Activated naive CD8-positive, alpha-beta T cell treated with anti-CD3 and anti-CD28 coated beads, Interleukin-2, amount 10 ng/mL, durations not matched to agents 7 days and 5 days (primary cell): ENCODE measurements around the gene CDC42EP4. TPM values are rescaled to one million over a fixed set of nuclear protein-coding genes. Genes with fewer than 3 reads are reported as not detected.

Source experiments
- ATAC-seq: fragments of 150-1000 bp; cut with Tn5 transposase; one replicate; pipeline ENCODE4 v1.10.0; 2021; ENCODE audit warnings: low read depth, moderate library complexity
- POLR2A ChIA-PET: fragments of 350-600 bp; sonication (Branson Sonifier 250); formaldehyde crosslinking; loops from one replicate; lab custom pipeline; 2021; ENCODE audit warnings: antibody characterized with exemption; lab: Charles Lee
- DNase-seq: peaks from one replicate; pipeline ENCODE4 v3.0.0; 2021
- H3K27ac Mint-ChIP-seq: one replicate; pipeline ENCODE4 v1.8.0; 2022; ENCODE audit warnings: mild to moderate bottlenecking, mixed read lengths
- H3K27me3 Mint-ChIP-seq: one replicate; pipeline ENCODE4 v1.8.0; 2022; ENCODE audit warnings: mild to moderate bottlenecking, moderate library complexity, mixed read lengths
- H3K36me3 Mint-ChIP-seq: one replicate; pipeline ENCODE4 v1.8.0; 2021; ENCODE audit warnings: mild to moderate bottlenecking, mixed read lengths
- H3K4me1 Mint-ChIP-seq: one replicate; pipeline ENCODE4 v1.8.0; 2021; ENCODE audit warnings: mixed read lengths
- H3K4me3 Mint-ChIP-seq: one replicate; pipeline ENCODE4 v1.8.0; 2022; ENCODE audit warnings: mild to moderate bottlenecking, moderate library complexity, mixed read lengths
- H3K9me3 Mint-ChIP-seq: one replicate; pipeline ENCODE4 v1.8.0; 2021; ENCODE audit warnings: mixed read lengths
- total RNA-seq, 2 experiments: library from RNA; stranded (reverse); gene quantifications; one replicate each; pipeline ENCODE4 v1.2.3, GENCODE V29; 2021

CDC42EP4 gene, protein sequence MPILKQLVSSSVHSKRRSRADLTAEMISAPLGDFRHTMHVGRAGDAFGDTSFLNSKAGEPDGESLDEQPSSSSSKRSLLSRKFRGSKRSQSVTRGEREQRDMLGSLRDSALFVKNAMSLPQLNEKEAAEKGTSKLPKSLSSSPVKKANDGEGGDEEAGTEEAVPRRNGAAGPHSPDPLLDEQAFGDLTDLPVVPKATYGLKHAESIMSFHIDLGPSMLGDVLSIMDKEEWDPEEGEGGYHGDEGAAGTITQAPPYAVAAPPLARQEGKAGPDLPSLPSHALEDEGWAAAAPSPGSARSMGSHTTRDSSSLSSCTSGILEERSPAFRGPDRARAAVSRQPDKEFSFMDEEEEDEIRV
- 1 to 10 TPM; 1.5 to 2.7 TPM for total RNA-seq

DNA sequence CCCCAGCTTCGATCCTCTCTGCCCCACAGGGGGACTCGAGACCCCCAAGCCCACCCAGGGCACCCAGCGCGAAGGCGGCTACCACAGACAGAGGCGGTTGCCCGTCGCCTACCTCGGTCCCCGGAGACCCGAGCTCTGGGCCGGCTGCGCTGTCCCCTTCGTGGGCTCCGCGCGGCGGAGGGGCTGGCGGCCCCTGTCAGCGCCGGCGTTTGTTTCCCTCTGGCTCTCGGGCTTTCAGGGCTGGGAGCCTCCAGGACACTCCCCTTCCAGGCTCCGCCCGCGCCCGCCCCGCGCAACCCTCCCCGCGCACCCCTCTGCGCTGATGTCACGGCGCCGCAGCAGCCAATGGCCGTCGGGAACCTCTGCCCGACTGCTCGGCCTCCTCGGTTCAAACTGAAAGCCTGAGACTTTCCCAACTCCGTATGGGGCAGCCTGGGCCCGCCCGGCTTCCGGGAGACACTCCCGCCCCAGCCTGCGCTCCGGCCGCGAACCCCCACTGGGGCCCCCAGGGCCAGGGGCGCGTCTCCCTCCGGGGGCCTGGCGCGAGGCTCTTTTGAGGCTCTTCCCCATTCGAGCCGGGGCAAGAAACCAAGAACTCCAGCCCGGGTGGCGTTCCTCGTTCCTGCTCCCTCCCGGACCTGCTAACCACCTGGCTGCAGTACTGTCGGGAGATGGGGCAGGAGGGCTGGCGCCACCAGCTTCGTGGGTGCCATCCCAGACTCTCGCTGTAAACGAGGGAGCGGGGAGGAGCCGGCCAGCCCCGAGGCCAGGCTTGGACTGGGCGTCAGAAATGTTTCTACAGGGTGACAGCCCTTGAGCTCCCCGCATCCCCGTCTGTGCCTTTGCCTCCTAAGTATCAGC, at the start of gene CDC42EP4:
Gene CDC42EP4, minus strand, starts transcription at position 221 of the 861 bp plus-strand sequence. CDS start 25,501 bp downstream, outside the sequence.
- H3K27me3 Mint-ChIP-seq: peaks cover 14% of the 10 kb centered on the region
- no peaks in the 10 kb centered on the region for H3K36me3 Mint-ChIP-seq
- DNase-seq (peak; percentile 87), ATAC-seq (peak; percentile 95)
- no peaks in the 10 kb centered on the region for H3K4me1 Mint-ChIP-seq
- peak within 1 kb of the TSS; percentile 25 for H3K27ac Mint-ChIP-seq
- POLR2A ChIA-PET: interaction anchor here (0.6 to 2.1 kb wide), 2 partner anchors 56 to 80 kb away, joined by 3 to 6 read pairs; a partner anchor contains a TSS
- no peaks in the 10 kb centered on the region for H3K9me3 Mint-ChIP-seq
- peak within 1 kb of the TSS; percentile 83 for H3K4me3 Mint-ChIP-seq

DNA sequence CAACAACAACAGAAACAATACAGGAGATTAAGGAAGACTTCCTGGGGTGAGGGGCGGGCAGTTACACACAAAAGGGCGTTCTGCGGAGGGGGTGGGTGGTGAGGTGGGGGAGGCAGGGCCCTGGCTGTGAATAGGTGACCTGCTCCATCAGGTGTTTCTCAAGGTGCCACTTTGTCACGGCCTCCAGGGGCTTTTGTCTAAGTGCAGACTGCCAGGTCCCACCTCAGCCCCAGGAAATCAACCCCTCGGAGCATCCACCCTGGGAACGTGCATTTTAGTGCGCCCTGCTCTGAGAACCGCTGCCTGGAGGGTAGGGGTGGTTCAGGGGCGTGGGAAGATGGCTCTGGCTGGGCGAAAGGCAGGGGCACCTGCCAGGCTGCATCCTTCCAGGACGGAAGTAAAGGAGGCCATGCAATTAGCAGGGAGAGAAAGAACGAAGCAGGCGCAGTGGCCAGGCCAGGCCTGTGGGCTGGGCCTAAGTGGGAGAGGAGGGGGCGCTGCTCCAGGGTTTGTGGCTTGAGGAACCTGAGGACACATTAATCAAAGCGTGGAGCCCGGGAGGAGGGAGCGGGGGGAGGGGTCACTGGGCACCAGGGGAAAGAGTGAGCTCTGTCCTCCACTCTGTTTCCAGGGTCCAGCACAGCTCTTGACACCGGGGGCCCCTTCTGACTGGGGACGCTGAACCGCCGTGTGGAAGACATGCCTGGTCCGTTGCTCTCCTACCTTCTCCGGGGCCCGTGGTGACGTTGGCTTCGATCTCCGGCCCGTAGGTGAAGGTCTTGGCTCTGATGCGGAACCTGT, 49.4 kb upstream of the CDC42EP4 start:
- H3K27ac Mint-ChIP-seq: no peak overlapping the region
- H3K9me3 Mint-ChIP-seq: no peaks in the 10 kb centered on the region
- no peaks in the 10 kb centered on the region for H3K36me3 Mint-ChIP-seq
- H3K4me3 Mint-ChIP-seq: no peak overlapping the region
- POLR2A ChIA-PET: no interaction called here
- DNase-seq: no peak
- no peaks in the 10 kb centered on the region for H3K27me3 Mint-ChIP-seq
- no peaks in the 10 kb centered on the region for H3K4me1 Mint-ChIP-seq
- ATAC-seq: no peak

DNA sequence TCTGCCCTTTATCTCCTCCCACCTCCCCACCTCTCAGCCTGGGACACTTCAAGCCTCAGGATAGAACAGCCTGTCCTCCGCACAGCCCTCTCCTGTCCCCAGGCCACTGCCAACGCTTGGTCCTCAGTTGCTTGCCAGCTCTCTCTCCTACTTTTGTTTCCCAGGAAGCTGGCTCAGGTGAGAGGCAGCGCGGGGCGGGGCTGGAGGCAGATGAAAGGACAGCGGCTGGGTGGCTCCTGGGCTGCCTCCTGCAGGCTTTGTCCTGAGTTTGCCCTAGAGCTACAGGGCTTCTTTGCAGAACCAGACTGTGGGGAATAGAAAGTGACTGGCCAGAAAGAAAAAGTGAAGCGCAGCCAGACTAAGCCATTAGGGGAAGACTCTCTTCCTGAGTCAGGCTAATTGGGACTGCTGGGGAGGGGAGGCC, 48.2 kb upstream of the CDC42EP4 start:
- ATAC-seq (no peak), DNase-seq (no peak)
- H3K27me3 Mint-ChIP-seq: no peaks in the 10 kb centered on the region
- POLR2A ChIA-PET: no interaction called here
- no peaks in the 10 kb centered on the region for H3K36me3 Mint-ChIP-seq
- no peak overlapping the region for H3K4me3 Mint-ChIP-seq
- H3K4me1 Mint-ChIP-seq: no peaks in the 10 kb centered on the region
- H3K9me3 Mint-ChIP-seq: no peaks in the 10 kb centered on the region
- H3K27ac Mint-ChIP-seq: no peak overlapping the region

DNA sequence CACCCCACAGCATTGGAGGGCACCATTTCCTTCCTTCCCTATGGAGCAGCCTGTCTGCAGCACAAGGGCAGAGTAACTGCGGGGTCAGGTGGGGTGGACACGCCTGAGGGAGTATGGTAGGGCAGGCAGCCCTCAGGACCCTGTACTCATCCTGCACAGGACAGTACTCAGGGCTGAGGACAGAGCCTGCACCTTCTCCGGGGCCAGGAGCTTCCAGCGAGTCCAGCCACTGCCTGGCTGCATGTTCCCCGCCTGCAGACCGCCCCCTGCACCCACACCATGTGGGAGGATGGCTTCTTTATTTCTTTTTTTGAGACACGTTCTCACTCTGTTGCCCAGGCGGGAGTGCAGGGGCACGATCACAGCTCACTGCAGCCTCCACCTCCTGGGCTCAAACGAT, 47.6 kb upstream of the CDC42EP4 start:
- Mint-ChIP-seq H3K9me3 (no peaks in the 10 kb centered on the region), H3K27me3 (no peaks in the 10 kb centered on the region), H3K27ac (no peak overlapping the region), H3K4me3 (no peak overlapping the region), H3K36me3 (no peaks in the 10 kb centered on the region), H3K4me1 (no peaks in the 10 kb centered on the region)
- POLR2A ChIA-PET: no interaction called here
- DNase-seq (no peak), ATAC-seq (no peak)

DNA sequence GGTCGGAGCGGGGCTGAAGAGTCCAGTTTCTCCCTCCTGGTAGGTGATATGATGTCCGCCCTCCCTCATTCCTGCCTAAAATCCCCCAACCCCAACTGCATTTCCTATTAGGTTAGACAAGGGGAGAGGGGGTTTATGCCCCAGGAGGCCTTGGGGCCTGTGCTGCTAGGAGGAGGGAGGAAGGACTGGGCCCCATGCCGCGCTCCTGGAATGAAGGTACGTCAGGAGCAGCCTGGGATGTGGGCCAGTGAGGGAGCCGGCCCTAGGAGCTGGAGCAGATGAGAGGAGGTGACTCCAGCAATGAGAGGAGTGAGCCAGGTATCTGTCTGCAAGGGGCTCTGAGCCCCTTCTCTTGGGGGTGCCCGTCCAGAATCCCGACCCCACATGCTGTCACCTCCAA, 46.9 kb upstream of the CDC42EP4 start:
- no peak overlapping the region for H3K27ac Mint-ChIP-seq
- ATAC-seq: no peak
- POLR2A ChIA-PET: no interaction called here
- DNase-seq: no peak
- H3K27me3 Mint-ChIP-seq: no peaks in the 10 kb centered on the region
- no peaks in the 10 kb centered on the region for H3K36me3 Mint-ChIP-seq
- H3K4me3 Mint-ChIP-seq: no peak overlapping the region
- no peaks in the 10 kb centered on the region for H3K9me3 Mint-ChIP-seq
- H3K4me1 Mint-ChIP-seq: no peaks in the 10 kb centered on the region

DNA sequence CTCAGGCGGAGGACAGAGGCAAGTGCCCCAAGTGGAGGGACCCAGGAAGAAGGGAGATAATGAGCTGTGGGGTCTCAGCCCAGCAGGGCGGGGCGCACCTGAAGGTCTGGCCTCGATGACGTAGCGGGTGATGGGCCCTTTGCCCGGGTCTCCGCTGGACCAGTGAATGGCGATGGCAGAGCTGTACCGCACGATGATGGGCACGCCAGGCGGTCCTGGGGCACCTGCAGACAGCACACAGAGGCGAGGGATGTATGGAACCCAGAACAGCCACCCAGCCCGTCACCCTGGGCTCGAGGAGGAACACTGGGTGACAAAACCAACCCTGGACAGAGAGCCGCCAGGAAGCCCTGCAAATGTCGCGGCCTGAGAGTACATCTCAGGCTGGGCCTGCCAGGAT, 46.2 kb upstream of the CDC42EP4 start:
- no peaks in the 10 kb centered on the region for H3K4me1 Mint-ChIP-seq
- DNase-seq (no peak), ATAC-seq (no peak)
- H3K27ac Mint-ChIP-seq: no peak overlapping the region
- POLR2A ChIA-PET: no interaction called here
- H3K9me3 Mint-ChIP-seq: no peaks in the 10 kb centered on the region
- no peak overlapping the region for H3K4me3 Mint-ChIP-seq
- no peaks in the 10 kb centered on the region for H3K36me3 Mint-ChIP-seq
- H3K27me3 Mint-ChIP-seq: no peaks in the 10 kb centered on the region

DNA sequence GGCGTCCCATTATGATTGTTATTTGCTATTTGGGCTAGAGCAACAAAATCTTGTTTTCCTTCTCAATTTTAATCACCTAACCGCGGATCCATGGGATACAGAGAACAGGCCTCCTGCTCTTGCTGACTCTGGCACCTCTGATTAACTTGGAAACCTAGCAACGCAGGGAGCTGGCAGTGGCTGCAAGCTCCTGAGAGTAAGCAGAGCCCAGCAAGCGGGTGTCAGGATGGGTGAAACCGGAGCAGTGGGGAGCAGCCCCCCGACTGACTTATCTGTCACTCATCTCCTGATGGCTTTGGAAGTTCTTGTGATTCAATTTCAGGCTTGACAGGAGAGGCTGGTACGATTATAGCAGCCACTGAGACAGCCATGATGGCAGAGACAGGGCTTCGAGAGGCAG, 45.5 kb upstream of the CDC42EP4 start:
- Mint-ChIP-seq H3K4me3 (no peak overlapping the region), H3K27me3 (no peaks in the 10 kb centered on the region), H3K36me3 (no peaks in the 10 kb centered on the region), H3K27ac (no peak overlapping the region), H3K4me1 (no peaks in the 10 kb centered on the region), H3K9me3 (no peaks in the 10 kb centered on the region)
- POLR2A ChIA-PET: no interaction called here
- DNase-seq: no peak
- no peak for ATAC-seq

DNA sequence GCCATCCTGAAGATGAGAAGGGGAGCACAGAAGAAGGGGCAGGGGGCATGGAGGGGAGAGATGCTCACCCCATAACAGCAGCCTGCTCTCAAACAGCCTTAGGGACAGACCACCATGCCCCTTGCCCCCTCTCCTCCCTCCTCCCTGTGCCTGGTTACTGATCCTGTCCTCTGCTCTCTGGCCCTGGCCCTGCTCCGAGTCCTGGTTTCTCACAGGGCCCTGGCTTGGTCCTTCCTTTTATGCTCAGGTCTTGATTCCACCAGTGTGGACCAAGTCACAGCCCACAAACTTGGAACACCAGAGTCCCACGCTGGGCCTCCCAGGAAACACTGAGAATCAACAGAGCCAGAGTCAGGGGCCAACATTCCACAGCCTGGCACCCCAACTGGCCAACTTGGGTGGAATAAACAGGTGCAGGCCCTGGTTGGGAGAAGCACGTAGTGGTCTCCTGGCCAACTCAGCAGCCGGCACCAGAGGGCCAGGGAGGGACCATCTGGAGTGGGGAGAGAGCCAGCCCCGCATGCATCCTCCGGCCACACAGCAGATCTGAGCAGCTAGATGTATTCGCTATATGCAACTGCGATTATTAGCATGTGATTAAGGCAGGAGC, 44.9 kb upstream of the CDC42EP4 start:
- no peak for DNase-seq
- no peak overlapping the region for H3K27ac Mint-ChIP-seq
- no peak overlapping the region for H3K4me3 Mint-ChIP-seq
- H3K27me3 Mint-ChIP-seq: no peaks in the 10 kb centered on the region
- no peaks in the 10 kb centered on the region for H3K4me1 Mint-ChIP-seq
- ATAC-seq: no peak
- no peaks in the 10 kb centered on the region for H3K36me3 Mint-ChIP-seq
- no peaks in the 10 kb centered on the region for H3K9me3 Mint-ChIP-seq
- POLR2A ChIA-PET: no interaction called here

DNA sequence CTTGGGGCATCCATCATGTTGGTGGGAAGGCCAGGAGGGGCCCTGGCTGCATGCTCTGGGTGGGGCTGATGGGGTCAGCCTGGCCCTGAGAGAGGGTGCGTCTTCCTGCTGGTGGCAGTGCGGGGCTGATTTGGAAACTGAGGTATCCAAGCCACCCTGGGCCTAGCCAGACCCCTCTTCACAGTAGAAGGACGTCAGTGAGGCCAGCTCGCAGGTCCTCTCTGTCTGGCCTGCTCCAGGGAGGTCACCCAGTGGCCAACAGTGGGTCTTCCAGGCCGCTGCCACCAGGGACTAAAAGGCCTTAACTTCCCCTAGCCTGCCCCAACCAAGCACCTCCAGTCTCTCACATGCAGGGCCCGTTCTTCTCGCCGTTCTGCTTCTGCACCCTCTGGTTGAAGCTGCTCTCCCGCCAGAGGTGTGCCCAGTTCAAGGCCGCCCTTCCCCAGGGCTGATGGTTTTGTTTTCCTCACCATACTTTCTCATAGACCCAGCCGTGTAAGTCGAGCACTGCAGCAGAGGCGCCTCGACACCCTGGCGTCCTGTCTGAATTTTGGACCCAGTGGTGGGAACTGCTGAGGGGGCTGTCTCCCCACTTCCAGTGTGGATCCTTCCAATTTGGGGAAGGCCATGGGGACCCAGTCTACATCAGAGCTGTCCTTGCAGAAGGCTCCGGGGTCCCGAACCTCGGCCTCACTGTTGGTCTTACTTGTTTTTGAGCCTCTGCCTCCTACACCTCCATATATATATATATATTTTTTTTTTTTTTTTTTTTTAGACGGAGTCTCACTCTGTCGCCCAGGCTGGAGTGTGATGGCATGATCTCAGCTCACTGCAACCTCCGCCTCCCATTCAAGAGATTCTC, 42.9 kb upstream of the CDC42EP4 start:
- Mint-ChIP-seq H3K27ac (no peak overlapping the region), H3K36me3 (no peaks in the 10 kb centered on the region), H3K4me1 (no peaks in the 10 kb centered on the region), H3K9me3 (no peaks in the 10 kb centered on the region), H3K27me3 (no peaks in the 10 kb centered on the region), H3K4me3 (no peak overlapping the region)
- POLR2A ChIA-PET: no interaction called here
- no peak for DNase-seq
- no peak for ATAC-seq

DNA sequence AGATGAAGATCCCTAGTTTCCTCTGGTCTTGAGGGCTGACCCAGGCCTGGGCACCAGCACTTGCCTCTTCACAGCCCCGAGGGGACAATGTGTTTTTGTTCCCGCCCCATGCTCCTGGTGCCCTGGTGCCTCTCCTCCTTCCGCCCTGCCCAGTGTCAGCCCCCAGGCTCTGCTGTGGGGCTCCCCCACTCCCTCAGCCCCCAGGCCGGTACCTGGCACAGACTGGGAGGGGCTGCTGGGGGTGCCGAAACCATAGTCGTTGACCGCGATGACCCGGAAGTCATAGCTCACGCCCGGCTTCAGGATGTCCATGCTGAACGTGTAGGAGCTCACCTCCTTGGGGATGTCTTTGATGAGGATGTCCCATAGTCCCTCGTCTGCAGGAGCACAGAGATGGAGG, 40.5 kb upstream of the CDC42EP4 start:
- POLR2A ChIA-PET: no interaction called here
- ATAC-seq (no peak), DNase-seq (no peak)
- Mint-ChIP-seq H3K4me3 (no peak overlapping the region), H3K27me3 (no peaks in the 10 kb centered on the region), H3K4me1 (no peaks in the 10 kb centered on the region), H3K9me3 (no peaks in the 10 kb centered on the region), H3K36me3 (no peaks in the 10 kb centered on the region), H3K27ac (no peak overlapping the region)

DNA sequence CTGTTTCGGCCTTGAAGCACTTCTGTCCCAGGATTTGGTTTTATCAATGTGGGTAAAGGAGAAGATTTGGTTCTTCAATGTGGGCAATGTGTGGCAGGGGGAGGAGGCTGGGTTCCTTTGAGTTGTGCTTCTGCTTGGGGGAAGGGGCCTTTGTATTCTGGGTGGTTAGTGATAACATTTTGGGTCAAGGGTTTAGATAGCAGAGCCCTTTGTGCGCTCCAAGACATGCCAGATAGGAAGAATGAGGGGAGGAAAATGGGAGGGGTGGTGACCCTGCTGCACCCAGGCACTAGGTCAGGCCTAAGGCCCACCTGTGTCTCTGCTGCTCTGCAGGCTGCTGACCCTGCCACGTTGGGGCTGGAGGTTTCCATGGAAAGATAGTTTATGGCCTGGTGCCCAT, 40.0 kb upstream of the CDC42EP4 start:
- POLR2A ChIA-PET: no interaction called here
- Mint-ChIP-seq H3K27ac (no peak overlapping the region), H3K4me1 (no peaks in the 10 kb centered on the region), H3K27me3 (no peaks in the 10 kb centered on the region), H3K36me3 (no peaks in the 10 kb centered on the region), H3K4me3 (no peak overlapping the region), H3K9me3 (no peaks in the 10 kb centered on the region)
- ATAC-seq (no peak), DNase-seq (no peak)

DNA sequence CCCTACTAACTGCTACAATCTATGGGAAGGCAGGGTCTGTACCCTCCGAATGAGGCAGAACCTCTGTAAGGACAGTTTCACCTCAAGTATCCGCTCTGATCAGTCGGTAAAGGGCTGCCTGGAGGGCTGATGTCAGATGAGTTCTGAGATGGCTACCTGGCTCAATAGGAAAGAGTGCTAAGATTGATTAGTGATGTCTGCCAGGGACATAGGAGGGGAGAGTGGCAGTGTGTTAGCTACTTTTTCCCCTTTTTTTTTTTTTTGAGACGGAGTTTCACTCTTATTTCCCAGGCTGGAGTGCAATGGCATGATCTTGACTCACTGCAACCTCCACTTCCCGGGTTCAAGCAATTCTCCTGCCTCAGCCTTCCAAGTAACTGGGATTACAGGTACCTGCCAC, 39.1 kb upstream of the CDC42EP4 start:
- POLR2A ChIA-PET: no interaction called here
- DNase-seq: no peak
- H3K4me3 Mint-ChIP-seq: no peak overlapping the region
- no peak overlapping the region for H3K27ac Mint-ChIP-seq
- H3K36me3 Mint-ChIP-seq: no peaks in the 10 kb centered on the region
- no peaks in the 10 kb centered on the region for H3K4me1 Mint-ChIP-seq
- H3K9me3 Mint-ChIP-seq: no peaks in the 10 kb centered on the region
- no peak for ATAC-seq
- H3K27me3 Mint-ChIP-seq: no peaks in the 10 kb centered on the region
